Stimulated activated CD8-positive, alpha-beta memory T cell treated with anti-CD3 and anti-CD28 coated beads, Interleukin-15, amount 100 ng/mL, for 48 hours (primary cell): ENCODE data around the gene SLC25A22.

ENCODE experiments used
- DNase-seq, 2 donors: peaks; one replicate each; pipeline ENCODE4 v3.0.0-alpha.2; 2020; ENCODE audit warnings: low read depth in 2 of 2

SLC25A22 gene

DNA sequence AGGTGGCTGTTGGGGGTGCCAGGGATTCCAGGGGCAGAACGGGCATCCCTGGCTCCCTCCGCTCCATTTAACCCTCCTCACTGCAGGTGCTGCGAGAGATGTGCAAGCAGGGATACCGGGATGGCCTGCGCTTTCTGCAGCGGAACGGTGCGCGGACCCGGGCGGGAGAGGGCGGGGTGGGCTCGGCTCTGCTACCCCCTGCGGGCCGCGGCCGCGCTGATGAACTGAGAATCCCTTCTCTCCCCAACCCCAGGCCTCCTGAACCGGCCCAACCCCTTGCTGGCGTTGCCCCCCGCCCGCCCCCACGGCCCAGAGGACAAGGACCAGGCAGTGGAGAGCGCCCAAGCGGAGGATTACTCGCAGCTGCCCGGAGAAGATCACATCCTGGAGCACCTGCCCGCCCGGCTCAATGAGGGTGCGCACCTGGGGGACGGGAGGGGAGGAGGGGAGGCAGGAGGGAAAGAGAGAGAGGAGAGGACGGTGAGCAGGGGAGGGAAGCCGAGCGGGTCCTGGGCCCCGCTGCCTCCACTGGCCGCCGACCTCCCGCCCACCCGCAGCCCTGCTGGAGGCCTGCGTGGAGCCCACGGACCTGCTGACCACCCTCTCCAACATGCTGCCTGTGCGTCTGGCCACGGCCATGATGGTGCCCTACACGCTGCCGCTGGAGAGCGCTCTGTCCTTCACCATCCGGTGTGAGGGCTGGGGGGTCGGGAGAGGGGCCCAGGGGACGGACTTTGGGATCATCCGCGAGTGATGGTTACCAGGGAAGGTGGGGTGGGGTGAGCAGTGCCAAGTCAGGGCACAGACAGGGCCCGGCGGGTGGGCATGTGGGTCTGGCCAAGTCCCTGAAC is 25.6 kb upstream of the SLC25A22 start:
- no peak for DNase-seq

- no peak for DNase-seq
Observed at GRCh38 chr11:821512-822371, 23.7 kb upstream of the SLC25A22 start.

GRCh38 chr11:820655-821511 is 22.8 kb upstream of the SLC25A22 start:
- DNase-seq, result no peak

- peak; percentile 88 to 91 for DNase-seq
Observed at GRCh38 chr11:819943-820649, 22.0 kb upstream of the SLC25A22 start.

DNA sequence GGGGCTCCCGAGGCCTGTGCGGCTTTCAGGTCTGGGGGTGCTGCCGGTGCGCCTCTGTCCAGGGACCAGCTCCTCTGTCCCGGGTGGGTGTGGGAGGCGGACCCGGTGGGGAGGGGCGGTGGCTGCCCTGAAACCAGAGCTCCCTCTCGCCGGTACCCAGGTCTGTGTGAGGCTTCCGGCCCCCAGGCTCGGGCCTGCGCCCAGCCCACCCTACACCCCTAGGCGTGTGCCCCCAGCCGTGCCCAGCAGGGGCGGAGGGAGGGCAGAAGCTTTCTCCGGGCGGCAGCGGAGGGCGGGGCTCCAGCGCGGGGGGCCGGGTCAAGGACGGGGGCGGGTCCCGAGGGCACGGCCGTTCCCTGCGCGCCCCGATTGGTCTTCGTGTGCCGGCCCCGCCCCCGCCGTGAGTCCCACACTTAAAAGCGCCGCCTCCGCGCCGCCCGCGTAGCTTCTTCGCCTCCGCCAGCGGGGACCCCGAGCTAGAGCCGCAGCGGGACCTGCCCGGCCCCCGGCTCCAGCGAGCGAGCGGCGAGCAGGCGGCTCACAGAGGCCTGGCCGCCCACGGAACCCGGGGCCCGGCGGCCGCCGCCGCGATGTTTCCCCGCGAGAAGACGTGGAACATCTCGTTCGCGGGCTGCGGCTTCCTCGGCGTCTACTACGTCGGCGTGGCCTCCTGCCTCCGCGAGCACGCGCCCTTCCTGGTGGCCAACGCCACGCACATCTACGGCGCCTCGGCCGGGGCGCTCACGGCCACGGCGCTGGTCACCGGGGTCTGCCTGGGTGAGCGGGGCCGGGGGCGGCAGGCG is 21.2 kb upstream of the SLC25A22 start:
- peak; percentile 84 to 87 for DNase-seq

DNA sequence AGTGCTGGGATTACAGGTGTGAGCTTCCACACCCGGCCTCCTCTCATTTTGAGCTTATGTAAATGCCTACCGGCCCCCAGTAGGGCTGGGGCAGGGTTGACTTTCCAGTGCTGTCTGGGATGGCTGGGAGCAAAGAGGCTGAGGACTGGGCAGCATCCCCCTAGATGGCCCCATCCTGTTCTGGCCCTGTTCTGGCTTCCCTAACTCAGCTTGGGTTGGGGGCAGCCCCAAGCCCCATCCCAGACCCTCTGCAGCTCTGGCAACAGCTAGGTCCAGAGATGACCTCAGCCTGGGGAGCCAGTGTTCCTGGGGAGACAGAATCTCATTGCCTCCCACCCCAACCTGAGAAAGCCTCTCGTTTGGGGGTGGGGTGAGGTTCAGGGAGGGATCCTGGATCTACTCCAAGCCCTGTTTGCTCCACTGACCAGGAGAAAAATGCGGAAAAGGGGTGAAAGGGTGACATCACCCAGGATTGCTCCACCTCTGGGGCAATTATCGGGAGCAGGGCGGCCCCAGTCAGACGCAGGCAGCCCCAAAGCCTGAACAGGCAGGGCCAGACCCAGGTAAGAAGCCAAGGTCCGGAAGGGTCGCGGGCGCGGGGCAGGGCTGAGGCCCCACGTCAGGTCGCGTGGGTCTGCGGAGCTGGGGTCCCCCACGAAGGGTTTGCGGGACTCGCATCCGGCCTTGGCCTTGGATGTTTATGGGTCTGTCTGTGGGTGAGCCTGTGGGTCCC is 20.5 kb upstream of the SLC25A22 start, which contains the start of gene PNPLA2:
Gene PNPLA2 (plus strand): TSS at position 519 of the 733 bp plus-strand sequence. CDS start 805 bp downstream, outside the sequence.
- no peak for DNase-seq

GRCh38 chr11:816433-816779 is 18.3 kb upstream of the SLC25A22 start:
- DNase-seq, result no peak

DNA sequence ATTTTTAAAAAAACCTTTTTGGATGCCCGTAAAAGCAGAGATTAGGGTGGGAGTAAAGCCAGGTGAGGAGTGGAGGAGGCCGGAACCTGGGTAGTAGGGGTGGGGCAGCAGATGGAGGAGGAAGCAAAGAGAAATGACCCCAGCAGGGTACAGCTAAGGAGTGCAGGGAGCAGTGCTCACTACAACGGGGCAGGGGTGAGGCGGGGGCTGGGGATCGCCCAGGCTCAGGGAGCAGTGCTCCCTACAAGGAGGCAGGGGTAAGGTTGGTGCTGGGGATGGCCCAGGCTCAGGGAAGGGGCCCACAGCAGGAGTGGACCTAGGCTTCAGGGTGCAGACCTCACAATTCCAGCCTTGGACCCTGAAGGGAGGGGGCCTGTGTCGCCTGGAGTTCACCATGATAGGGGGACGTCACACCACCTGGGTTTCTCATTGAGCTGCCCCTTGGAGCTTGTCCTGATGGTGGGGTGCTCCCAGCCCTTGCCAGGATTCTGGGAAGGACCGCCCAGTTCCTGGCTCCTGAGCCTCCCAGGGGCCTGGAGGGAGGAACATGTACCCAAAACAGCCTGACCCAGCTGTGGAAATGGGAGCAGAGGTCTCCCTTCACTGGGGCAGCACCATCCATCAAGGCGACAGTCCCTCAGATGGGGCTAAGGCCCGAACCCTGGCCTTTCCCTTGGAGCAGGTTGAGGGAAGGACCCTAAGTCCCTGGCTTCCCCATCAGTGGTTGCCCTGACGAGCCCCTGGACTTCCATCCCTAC is 17.8 kb upstream of the SLC25A22 start:
- no peak for DNase-seq

DNA sequence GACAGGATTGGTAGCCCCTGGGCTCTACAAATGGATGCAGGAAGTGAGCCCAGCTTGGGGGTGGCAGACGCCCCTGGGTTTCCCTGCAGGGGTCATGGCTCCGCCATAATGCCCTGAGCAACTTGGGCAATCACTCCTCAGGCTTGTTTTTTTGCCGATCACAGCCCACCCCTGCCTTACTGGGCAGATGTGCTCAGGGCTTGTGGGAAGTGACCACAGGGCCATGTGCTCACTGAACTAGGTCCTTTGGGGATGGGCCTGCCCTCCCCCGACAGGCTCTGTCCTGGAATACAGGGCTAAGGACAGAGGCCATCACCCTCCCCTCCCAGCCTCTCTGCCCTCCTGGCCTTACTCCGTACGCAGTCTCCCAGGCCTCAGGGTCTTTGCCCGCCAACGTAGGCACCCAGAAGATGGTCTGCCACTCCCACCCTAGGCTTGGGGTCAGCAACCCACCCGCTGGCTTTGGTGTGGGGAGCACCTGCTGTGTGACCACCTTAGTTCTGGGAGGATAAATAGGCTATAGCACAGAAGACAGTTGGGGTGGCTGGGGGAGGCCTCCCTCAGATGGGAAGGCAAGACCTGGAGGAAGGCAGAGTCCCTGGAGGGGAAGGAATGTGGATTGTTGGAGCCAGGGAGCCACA is 15.5 kb upstream of the SLC25A22 start:
- DNase-seq, result no peak

DNA sequence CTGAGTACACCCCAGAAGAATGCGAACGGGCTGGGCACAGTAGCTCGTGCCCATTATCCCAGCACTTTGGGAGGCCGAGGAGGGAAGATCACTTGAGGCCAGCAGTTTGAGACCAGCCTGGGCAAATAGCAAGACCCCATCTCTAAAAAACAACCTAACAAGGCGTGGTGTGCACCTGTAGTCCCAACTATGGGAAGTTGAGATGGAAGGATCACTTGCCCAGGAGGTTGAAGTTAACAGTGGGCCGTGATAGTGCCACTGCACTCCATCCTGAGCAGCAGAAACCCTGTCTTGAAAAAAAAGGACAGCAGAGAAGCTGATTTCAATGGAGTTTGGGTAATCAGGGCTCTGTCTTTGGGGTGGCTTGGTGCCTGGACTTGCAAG is 15.0 kb upstream of the SLC25A22 start:
- DNase-seq, result no peak

DNA sequence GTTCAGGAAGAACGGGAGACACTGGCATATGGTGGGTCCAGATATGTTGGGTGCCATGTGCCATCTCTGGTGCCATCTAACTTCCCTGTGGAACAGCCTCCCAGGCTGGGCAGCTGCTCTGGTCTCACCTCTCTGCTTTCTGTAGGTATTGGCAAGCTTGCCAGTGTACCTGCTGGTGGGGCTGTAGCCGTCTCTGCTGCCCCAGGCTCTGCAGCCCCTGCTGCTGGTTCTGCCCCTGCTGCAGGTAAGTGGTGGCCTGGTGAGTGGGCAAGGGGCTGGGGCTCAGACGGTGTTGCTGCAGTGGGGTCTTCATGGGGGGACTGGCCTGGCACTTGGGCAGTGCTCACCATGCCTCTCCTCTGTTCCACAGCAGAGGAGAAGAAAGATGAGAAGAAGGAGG is 14.3 kb upstream of the SLC25A22 start:
- no peak for DNase-seq

GRCh38 chr11:811446-812245 is 13.6 kb upstream of the SLC25A22 start:
- no peak for DNase-seq

DNA sequence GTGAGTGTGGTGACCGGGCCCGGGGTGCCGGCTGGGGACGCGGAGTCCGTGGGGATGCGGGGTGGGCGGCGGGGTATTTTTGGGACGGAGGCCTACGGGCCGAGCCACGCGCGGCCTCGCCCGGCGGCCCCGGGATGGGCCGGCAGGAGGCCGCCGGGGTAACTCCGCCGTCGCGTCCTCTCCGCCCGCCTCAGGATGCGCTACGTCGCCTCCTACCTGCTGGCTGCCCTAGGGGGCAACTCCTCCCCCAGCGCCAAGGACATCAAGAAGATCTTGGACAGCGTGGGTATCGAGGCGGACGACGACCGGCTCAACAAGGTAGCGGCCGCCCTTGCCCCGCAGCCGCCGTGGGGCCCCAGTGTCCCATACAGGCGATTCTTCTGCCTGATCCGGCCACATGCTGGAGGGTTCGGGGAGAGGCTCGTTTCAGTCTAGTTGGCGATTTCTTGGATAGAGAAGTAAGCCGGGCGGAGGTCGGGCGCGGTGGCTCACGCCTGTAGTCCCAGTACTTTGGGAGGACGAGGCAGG is 12.0 kb upstream of the SLC25A22 start:
- DNase-seq, result no peak

- peak; percentile 96 to 98 for DNase-seq
Observed at GRCh38 chr11:809287-810039, 11.4 kb upstream of the SLC25A22 start, which contains the start of gene RPLP2. RPLP2 (plus strand) TSS chr11:809967; CDS start chr11:810235, 268 bp downstream.

- DNase-seq, result no peak
Observed at GRCh38 chr11:808427-809286, 10.6 kb upstream of the SLC25A22 start.

DNA sequence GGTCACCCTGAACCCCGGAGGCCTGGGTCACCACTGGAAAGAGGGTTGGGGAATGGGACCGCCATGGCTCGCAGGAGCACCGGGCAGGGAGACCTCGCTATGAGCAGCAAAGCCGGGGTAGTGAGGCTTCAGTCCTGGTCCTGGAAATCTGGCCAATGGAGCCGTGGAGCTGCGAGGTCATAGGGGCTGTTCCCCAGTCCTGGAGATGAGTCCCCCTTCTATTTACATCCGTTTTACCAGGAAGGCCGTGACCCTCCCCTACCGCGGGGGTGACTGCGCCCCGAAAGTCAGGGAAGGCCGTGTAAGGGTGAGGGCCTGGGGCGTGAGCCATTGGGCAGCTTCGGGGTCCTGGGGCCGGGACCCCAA is 6.5 kb upstream of the SLC25A22 start:
- no peak for DNase-seq
